SK-N-SH (cell line): ENCODE data around the gene GPR34. TPM values are rescaled to one million over a fixed set of nuclear protein-coding genes. Genes with fewer than 3 reads are reported as not detected.

ENCODE experiments used
- CTCF ChIA-PET: fragments of 300-600, 350-600 bp; formaldehyde crosslinking; extraction: SDS; loops from one replicate; lab custom pipeline; 2021; lab: Yijun Ruan, JAX
- POLR2A ChIA-PET: fragments of 350-600 bp; sonication (Branson Sonifier 250); formaldehyde crosslinking; extraction: SDS; loops from one replicate; lab custom pipeline; 2020; ENCODE audit warnings: antibody characterized with exemption, inconsistent platforms; lab: Yijun Ruan, JAX
- DNase-seq: peaks from one replicate; pipeline ENCODE4 v3.0.0; 2012
- H2AFZ ChIP-seq: fragments of 200-600 bp; sonication (generic); 2 replicates; pipeline ENCODE4 v1.8.1; 2016; ENCODE audit warnings: antibody characterized with exemption, mild to moderate bottlenecking, low read depth
- H3F3A ChIP-seq: fragments of 200-600 bp; sonication (generic); replicated peaks from 2 replicates; pipeline ENCODE3; 2016; ENCODE audit warnings: antibody characterized with exemption, mild to moderate bottlenecking; ENCODE audit not compliant: insufficient read depth
- H3K27ac ChIP-seq, 2 experiments: fragments of 200-500 bp in 1 of 2; fragments of 200-600 bp in 1 of 2; sonication (Bioruptor generic) in 1 of 2; sonication (generic), shearing (Covaris generic) in 1 of 2; 2 replicates each; pipeline versions ENCODE4 v1.5.1 to v1.6.1; 2014 to 2016; ENCODE audit warnings: low read depth in 2 of 2, inconsistent platforms in 1 of 2, low read length in 1 of 2, mild to moderate bottlenecking in 1 of 2, mixed read lengths in 1 of 2
- H3K27me3 ChIP-seq: fragments of 200-600 bp; sonication (generic), shearing (Covaris generic); 2 replicates; pipeline ENCODE4 v1.6.1; 2016; ENCODE audit warnings: mixed run types; ENCODE audit not compliant: insufficient read depth
- H3K36me3 ChIP-seq, 2 experiments: fragments of 200-500 bp in 1 of 2; fragments of 200-600 bp in 1 of 2; sonication (Bioruptor generic) in 1 of 2; sonication (generic) in 1 of 2; replicated peaks in 1 of 2; 2 replicates each; pipeline versions ENCODE3 to v1.5.1; 2014 to 2016; ENCODE audit warnings: low read length in 1 of 2, mild to moderate bottlenecking in 1 of 2; ENCODE audit not compliant: insufficient read depth in 2 of 2, control insufficient read depth in 1 of 2
- H3K4me1 ChIP-seq, 2 experiments: fragments of 200-500 bp in 1 of 2; fragments of 200-600 bp in 1 of 2; sonication (Bioruptor generic) in 1 of 2; sonication (generic), shearing (Covaris generic) in 1 of 2; 2 replicates each; pipeline versions ENCODE4 v1.5.1 to v1.6.1; 2014 to 2016; ENCODE audit warnings: low read depth in 1 of 2, low read length in 1 of 2, mixed run types in 1 of 2; ENCODE audit not compliant: insufficient read depth in 2 of 2, control insufficient read depth in 1 of 2
- H3K4me2 ChIP-seq: fragments of 200-600 bp; sonication (generic), shearing (Covaris generic); 2 replicates; pipeline ENCODE4 v1.6.1; 2017; ENCODE audit warnings: mixed run types
- H3K4me3 ChIP-seq, 2 experiments: fragments of 200-500 bp in 1 of 2; fragments of 200-600 bp in 1 of 2; sonication (Bioruptor generic) in 1 of 2; sonication (generic), shearing (Covaris generic) in 1 of 2; 2 replicates each; pipeline versions ENCODE4 v1.5.1 to v1.8.1; 2014 to 2016; ENCODE audit warnings: low read depth in 2 of 2, inconsistent platforms in 1 of 2, low read length in 1 of 2, mild to moderate bottlenecking in 1 of 2, mixed read lengths in 1 of 2, moderate library complexity in 1 of 2
- H3K79me2 ChIP-seq: fragments of 200-600 bp; sonication (generic); 2 replicates; pipeline ENCODE4 v1.8.1; 2017; ENCODE audit warnings: mild to moderate bottlenecking; ENCODE audit not compliant: insufficient read depth
- H3K9ac ChIP-seq: fragments of 200-600 bp; sonication (generic); 2 replicates; pipeline ENCODE4 v1.6.1; 2017; ENCODE audit warnings: mixed run types
- H3K9me2 ChIP-seq: fragments of 200-600 bp; sonication (generic); 2 replicates; pipeline ENCODE4 v1.6.1; 2017; ENCODE audit warnings: mixed run types
- H3K9me3 ChIP-seq: fragments of 200-600 bp; sonication (generic); 2 replicates; pipeline ENCODE4 v1.6.1; 2017; ENCODE audit warnings: mixed run types, mild to moderate bottlenecking, moderate library complexity
- H4K20me1 ChIP-seq: fragments of 200-600 bp; sonication (generic); 2 replicates; pipeline ENCODE4 v1.6.1; 2017; ENCODE audit warnings: mild to moderate bottlenecking, mixed run types; ENCODE audit not compliant: insufficient read depth
- ELF1 ChIP-seq: IDR thresholded peaks from 2 replicates; pipeline ENCODE4 v1.4.0; 2012
- EZH2phosphoT487 ChIP-seq: fragments of 200-600 bp; sonication (generic); IDR thresholded peaks from 2 replicates; pipeline ENCODE4 v1.6.1; 2017; ENCODE audit warnings: low read depth, mixed run types, mild to moderate bottlenecking, antibody characterized with exemption, moderate library complexity, borderline replicate concordance
- FOSL2 ChIP-seq: IDR thresholded peaks from 2 replicates; pipeline ENCODE4 v1.4.0; 2012; ENCODE audit warnings: low read depth, mild to moderate bottlenecking, moderate library complexity, borderline replicate concordance
- FOXM1 ChIP-seq: IDR thresholded peaks from 2 replicates; pipeline ENCODE4 v1.4.0; 2012; ENCODE audit warnings: low read depth, mild to moderate bottlenecking
- GABPA ChIP-seq: IDR thresholded peaks from 2 replicates; pipeline ENCODE4 v1.4.0; 2012; ENCODE audit warnings: low read depth, mild to moderate bottlenecking
- GATA2 ChIP-seq: sonication (generic); formaldehyde crosslinking; IDR thresholded peaks from 2 replicates; pipeline ENCODE4 v1.5.0; 2020; ENCODE audit warnings: mild to moderate bottlenecking, missing genetic modification reagents
- JUND ChIP-seq: IDR thresholded peaks from 2 replicates; pipeline ENCODE4 v1.4.0; 2012
- MEF2A ChIP-seq: IDR thresholded peaks from 2 replicates; pipeline ENCODE4 v1.4.0; 2012; ENCODE audit warnings: low read depth, borderline replicate concordance
- MXI1 ChIP-seq: IDR thresholded peaks from 2 replicates; pipeline ENCODE4 v1.6.1; 2012; ENCODE audit warnings: mild to moderate bottlenecking, low read depth, low read length, improper control_type of control experiment
- NFIC ChIP-seq: IDR thresholded peaks from 2 replicates; pipeline ENCODE4 v1.4.0; 2012; ENCODE audit warnings: borderline replicate concordance
- NRF1 ChIP-seq: IDR thresholded peaks from 2 replicates; pipeline ENCODE4 v1.6.1; 2012; ENCODE audit warnings: low read depth, mild to moderate bottlenecking, low read length
- RAD21 ChIP-seq: IDR thresholded peaks from 2 replicates; pipeline ENCODE4 v1.6.1; 2012; ENCODE audit warnings: mild to moderate bottlenecking, low read length
- RCOR1 ChIP-seq: fragments of 150-350 bp; IDR thresholded peaks from 2 replicates; pipeline ENCODE4 v1.6.1; 2017; ENCODE audit warnings: antibody characterized with exemption, low read length
- RFX5 ChIP-seq: IDR thresholded peaks from 2 replicates; pipeline ENCODE4 v1.6.1; 2012; ENCODE audit warnings: mild to moderate bottlenecking, improper control_type of control experiment, low read length
- TAF1 ChIP-seq: IDR thresholded peaks from 2 replicates; pipeline ENCODE4 v1.6.1; 2012; ENCODE audit warnings: low read depth, mild to moderate bottlenecking, low read length, moderate library complexity, borderline replicate concordance
- TCF12 ChIP-seq: IDR thresholded peaks from 2 replicates; pipeline ENCODE4 v1.4.0; 2012
- TEAD4 ChIP-seq: IDR thresholded peaks from 2 replicates; pipeline ENCODE4 v1.4.0; 2012; ENCODE audit warnings: mild to moderate bottlenecking, borderline replicate concordance; ENCODE audit not compliant: insufficient read depth
- YY1 ChIP-seq: IDR thresholded peaks from 2 replicates; pipeline ENCODE4 v1.4.0; 2012; ENCODE audit warnings: low read depth, mild to moderate bottlenecking
- WGBS: methylation state at CpG from one replicate; pipeline ENCODE4 v1.1.6; 2017; ENCODE audit warnings: low lambda C conversion rate; 5-methylcytosine and 5-hydroxymethylcytosine counted together
- polyA plus RNA-seq, 3 experiments: library from polyadenylated mRNA; depleted of rRNA; stranded (reverse); fragments of >200 nt; gene quantifications; 2 replicates each; pipeline ENCODE4 v1.2.3, GENCODE V29; 2012
- TF ChIP-seq, protein P1 (sequence below): IDR thresholded peaks from 2 replicates; pipeline ENCODE4 v1.4.0; 2012; ENCODE audit warnings: low read depth, borderline replicate concordance
- TF ChIP-seq, protein P2 (sequence below): IDR thresholded peaks from 2 replicates; pipeline ENCODE4 v1.6.1; 2012; ENCODE audit warnings: mild to moderate bottlenecking, low read depth, low read length, moderate library complexity
- TF ChIP-seq, protein P3 (sequence below): IDR thresholded peaks from 2 replicates; pipeline ENCODE4; 2012

GPR34 gene
- polyA plus RNA-seq, 1 of the 3 experiments (the other 2 are of a cell fraction), result not detected

DNA sequence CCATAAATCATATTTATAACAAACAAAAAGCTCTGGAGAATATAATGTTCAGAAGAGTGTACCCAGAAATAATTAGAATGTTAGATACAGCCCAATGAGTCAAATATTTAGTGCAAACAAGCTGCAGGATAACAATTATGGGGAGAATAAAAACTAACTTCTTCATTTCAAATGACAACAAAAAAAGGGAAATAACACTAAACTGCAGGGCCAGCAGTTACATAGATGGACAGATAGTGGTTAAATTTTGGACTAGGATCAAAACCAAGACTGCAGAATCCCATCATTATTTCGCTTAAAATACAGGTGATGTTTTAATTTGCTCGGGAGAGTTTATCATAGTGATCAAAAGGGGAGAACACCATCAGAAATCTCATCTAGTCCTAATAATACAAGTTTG lies 617 bp upstream of the GPR34 start:
- H3F3A ChIP-seq, result no peaks in the 10 kb centered on the region
- H3K36me3 ChIP-seq, result no peaks in the 10 kb centered on the region
- H3K27me3 ChIP-seq, result no peaks in the 10 kb centered on the region; the same call in 1 of the 2 replicates
- no peaks in the 10 kb centered on the region for H3K4me1 ChIP-seq
- WGBS, result 64% methylated on average over 2 of the region's 2 CpGs
- H3K27ac ChIP-seq, result no peak overlapping the region
- no peaks in the 10 kb centered on the region for H4K20me1 ChIP-seq
- no peak overlapping the region for H2AFZ ChIP-seq
- CTCF ChIA-PET, result no interaction called here
- TF ChIP-seq MEF2A, result no peak
- no peak for TF ChIP-seq MXI1
- no peak for TF ChIP-seq RFX5
- no peak for TF ChIP-seq ELF1
- TF ChIP-seq NRF1, result no peak
- TF ChIP-seq RCOR1, result no peak
- TF ChIP-seq NFIC, result no peak
- TF ChIP-seq TCF12, result no peak
- TF ChIP-seq TAF1, result no peak
- TF ChIP-seq FOSL2, result no peak
- TF ChIP-seq, protein P1, sequence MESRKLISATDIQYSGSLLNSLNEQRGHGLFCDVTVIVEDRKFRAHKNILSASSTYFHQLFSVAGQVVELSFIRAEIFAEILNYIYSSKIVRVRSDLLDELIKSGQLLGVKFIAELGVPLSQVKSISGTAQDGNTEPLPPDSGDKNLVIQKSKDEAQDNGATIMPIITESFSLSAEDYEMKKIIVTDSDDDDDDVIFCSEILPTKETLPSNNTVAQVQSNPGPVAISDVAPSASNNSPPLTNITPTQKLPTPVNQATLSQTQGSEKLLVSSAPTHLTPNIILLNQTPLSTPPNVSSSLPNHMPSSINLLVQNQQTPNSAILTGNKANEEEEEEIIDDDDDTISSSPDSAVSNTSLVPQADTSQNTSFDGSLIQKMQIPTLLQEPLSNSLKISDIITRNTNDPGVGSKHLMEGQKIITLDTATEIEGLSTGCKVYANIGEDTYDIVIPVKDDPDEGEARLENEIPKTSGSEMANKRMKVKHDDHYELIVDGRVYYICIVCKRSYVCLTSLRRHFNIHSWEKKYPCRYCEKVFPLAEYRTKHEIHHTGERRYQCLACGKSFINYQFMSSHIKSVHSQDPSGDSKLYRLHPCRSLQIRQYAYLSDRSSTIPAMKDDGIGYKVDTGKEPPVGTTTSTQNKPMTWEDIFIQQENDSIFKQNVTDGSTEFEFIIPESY, result no peak
- TF ChIP-seq TEAD4, result no peak
- H3K9me3 ChIP-seq, result no peaks in the 10 kb centered on the region
- no peaks in the 10 kb centered on the region for H3K79me2 ChIP-seq
- no peak overlapping the region for H3K4me3 ChIP-seq
- POLR2A ChIA-PET, result no interaction called here
- no peak for DNase-seq
- no peak overlapping the region for H3K4me2 ChIP-seq
- H3K9me2 ChIP-seq, result no peaks in the 10 kb centered on the region
- no peak overlapping the region for H3K9ac ChIP-seq

DNA sequence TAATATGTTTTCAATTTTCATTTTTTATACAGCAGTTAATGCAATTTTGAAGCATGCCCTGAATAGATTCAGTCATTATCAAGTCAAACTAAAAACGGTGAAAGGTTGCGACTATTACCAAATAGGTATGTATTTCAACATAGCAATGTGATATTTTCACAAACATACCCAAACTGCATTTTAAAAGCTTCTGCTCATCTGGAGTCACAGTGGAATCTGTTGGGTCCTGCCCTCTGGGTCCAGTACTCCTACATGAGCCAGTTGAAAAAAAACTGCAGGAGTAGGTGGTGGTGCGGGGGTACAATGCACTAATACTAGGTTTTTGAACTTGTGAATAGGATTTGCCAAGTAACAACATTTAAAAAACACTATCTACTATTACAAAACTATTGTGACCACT lies 938 bp downstream of the GPR34 start:
- no peaks in the 10 kb centered on the region for H3K9me2 ChIP-seq
- POLR2A ChIA-PET, result no interaction called here
- no peaks in the 10 kb centered on the region; the same call in 1 of the 2 replicates for H3K27me3 ChIP-seq
- TF ChIP-seq GABPA (no peak), YY1 (no peak), JUND (no peak), EZH2phosphoT487 (no peak), RAD21 (no peak), FOXM1 (no peak), TCF12 (no peak), MXI1 (no peak), GATA2 (CRISPR knock-in tag) (no peak)
- TF ChIP-seq, protein P2, sequence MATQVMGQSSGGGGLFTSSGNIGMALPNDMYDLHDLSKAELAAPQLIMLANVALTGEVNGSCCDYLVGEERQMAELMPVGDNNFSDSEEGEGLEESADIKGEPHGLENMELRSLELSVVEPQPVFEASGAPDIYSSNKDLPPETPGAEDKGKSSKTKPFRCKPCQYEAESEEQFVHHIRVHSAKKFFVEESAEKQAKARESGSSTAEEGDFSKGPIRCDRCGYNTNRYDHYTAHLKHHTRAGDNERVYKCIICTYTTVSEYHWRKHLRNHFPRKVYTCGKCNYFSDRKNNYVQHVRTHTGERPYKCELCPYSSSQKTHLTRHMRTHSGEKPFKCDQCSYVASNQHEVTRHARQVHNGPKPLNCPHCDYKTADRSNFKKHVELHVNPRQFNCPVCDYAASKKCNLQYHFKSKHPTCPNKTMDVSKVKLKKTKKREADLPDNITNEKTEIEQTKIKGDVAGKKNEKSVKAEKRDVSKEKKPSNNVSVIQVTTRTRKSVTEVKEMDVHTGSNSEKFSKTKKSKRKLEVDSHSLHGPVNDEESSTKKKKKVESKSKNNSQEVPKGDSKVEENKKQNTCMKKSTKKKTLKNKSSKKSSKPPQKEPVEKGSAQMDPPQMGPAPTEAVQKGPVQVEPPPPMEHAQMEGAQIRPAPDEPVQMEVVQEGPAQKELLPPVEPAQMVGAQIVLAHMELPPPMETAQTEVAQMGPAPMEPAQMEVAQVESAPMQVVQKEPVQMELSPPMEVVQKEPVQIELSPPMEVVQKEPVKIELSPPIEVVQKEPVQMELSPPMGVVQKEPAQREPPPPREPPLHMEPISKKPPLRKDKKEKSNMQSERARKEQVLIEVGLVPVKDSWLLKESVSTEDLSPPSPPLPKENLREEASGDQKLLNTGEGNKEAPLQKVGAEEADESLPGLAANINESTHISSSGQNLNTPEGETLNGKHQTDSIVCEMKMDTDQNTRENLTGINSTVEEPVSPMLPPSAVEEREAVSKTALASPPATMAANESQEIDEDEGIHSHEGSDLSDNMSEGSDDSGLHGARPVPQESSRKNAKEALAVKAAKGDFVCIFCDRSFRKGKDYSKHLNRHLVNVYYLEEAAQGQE, result no peak
- TF ChIP-seq, protein P3, sequence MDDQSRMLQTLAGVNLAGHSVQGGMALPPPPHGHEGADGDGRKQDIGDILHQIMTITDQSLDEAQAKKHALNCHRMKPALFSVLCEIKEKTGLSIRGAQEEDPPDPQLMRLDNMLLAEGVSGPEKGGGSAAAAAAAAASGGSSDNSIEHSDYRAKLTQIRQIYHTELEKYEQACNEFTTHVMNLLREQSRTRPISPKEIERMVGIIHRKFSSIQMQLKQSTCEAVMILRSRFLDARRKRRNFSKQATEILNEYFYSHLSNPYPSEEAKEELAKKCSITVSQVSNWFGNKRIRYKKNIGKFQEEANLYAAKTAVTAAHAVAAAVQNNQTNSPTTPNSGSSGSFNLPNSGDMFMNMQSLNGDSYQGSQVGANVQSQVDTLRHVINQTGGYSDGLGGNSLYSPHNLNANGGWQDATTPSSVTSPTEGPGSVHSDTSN, result no peak
- TF ChIP-seq, all 33 proteins: peak for 0
- Histone ChIP-seq H3K4me1 (no peaks in the 10 kb centered on the region), H3K9ac (no peak overlapping the region), H3F3A (no peaks in the 10 kb centered on the region), H3K27ac (no peak overlapping the region), H3K79me2 (no peaks in the 10 kb centered on the region), H3K36me3 (no peaks in the 10 kb centered on the region), H3K9me3 (no peaks in the 10 kb centered on the region), H2AFZ (no peak overlapping the region), H3K4me2 (no peak overlapping the region), H4K20me1 (no peaks in the 10 kb centered on the region), H3K4me3 (no peak overlapping the region)
- no peak for DNase-seq
- CTCF ChIA-PET, result no interaction called here
- 45% methylated on average over 3 of the region's 3 CpGs for whole genome bisulfite sequencing
